Activated T-helper 17 cell treated with anti-CD3 and anti-CD28 coated beads, Interleukin-2, amount 50 U/mL, for 72 hours (primary cell): ENCODE data around the gene HIPK4. TPM values are rescaled to one million over a fixed set of nuclear protein-coding genes. Genes with fewer than 3 reads are reported as not detected.
A peak's percentile ranks its signal among the peaks of the same experiment; 100 is the strongest.

Experiments used
- ATAC-seq: fragments of 150-1000 bp; cut with Tn5 transposase; replicated peaks from 2 replicates; pipeline ENCODE4 v1.10.0; 2021; ENCODE audit warnings: mild to moderate bottlenecking, moderate library complexity
- H3K27ac Mint-ChIP-seq: one replicate; pipeline ENCODE4 v1.8.0; 2022; ENCODE audit warnings: mixed read lengths
- H3K27me3 Mint-ChIP-seq: one replicate; pipeline ENCODE4 v1.8.0; 2022; ENCODE audit warnings: mixed read lengths
- H3K36me3 Mint-ChIP-seq: one replicate; pipeline ENCODE4 v1.8.0; 2022; ENCODE audit warnings: low read depth, mild to moderate bottlenecking, mixed read lengths
- H3K4me1 Mint-ChIP-seq: one replicate; pipeline ENCODE4 v1.8.0; 2022; ENCODE audit warnings: mixed read lengths
- H3K4me3 Mint-ChIP-seq: one replicate; pipeline ENCODE4 v1.8.0; 2022; ENCODE audit warnings: mild to moderate bottlenecking, mixed read lengths
- H3K9me3 Mint-ChIP-seq: one replicate; pipeline ENCODE4 v1.8.0; 2022; ENCODE audit warnings: mixed read lengths
- total RNA-seq, 2 donors: library from RNA; stranded (reverse); gene quantifications; one replicate each; pipeline ENCODE4 v1.2.3, GENCODE V29; 2022

Gene HIPK4
- total RNA-seq, 2 donors from 2014 or later: not detected

GRCh38 chr19:40420766-40421765, 31.1 kb upstream of the HIPK4 start:
- H3K36me3 Mint-ChIP-seq: peaks cover 48% of the 10 kb centered on the region
- H3K4me3 Mint-ChIP-seq: peak overlapping the region; percentile 98
- H3K27ac Mint-ChIP-seq: peak overlapping the region; percentile 77
- H3K27me3 Mint-ChIP-seq: no peaks in the 10 kb centered on the region
- H3K4me1 Mint-ChIP-seq: peaks cover 14% of the 10 kb centered on the region
- peak; percentile 60 for ATAC-seq
- no peaks in the 10 kb centered on the region for H3K9me3 Mint-ChIP-seq

- H3K27ac Mint-ChIP-seq: no peak overlapping the region
- H3K36me3 Mint-ChIP-seq: peaks cover 42% of the 10 kb centered on the region
- H3K9me3 Mint-ChIP-seq: no peaks in the 10 kb centered on the region
- no peaks in the 10 kb centered on the region for H3K27me3 Mint-ChIP-seq
- peaks cover 14% of the 10 kb centered on the region for H3K4me1 Mint-ChIP-seq
- H3K4me3 Mint-ChIP-seq: peak overlapping the region; percentile 98
- ATAC-seq: no peak
Measured at GRCh38 chr19:40420451-40420765, 30.4 kb upstream of the HIPK4 start.

- Mint-ChIP-seq H3K27ac (no peak overlapping the region), H3K36me3 (peaks cover 37% of the 10 kb centered on the region)
- no peak for ATAC-seq
Measured at GRCh38 chr19:40419780-40420179, 29.8 kb upstream of the HIPK4 start.

GRCh38 chr19:40419066-40419612, 29.2 kb upstream of the HIPK4 start:
- ATAC-seq: no peak

More at GRCh38 chr19:40419780-40420179, 29.8 kb upstream of the HIPK4 start:
- no peaks in the 10 kb centered on the region for H3K9me3 Mint-ChIP-seq
- no peaks in the 10 kb centered on the region for H3K27me3 Mint-ChIP-seq
- peaks cover 14% of the 10 kb centered on the region for H3K4me1 Mint-ChIP-seq
- peak overlapping the region; percentile 98 for H3K4me3 Mint-ChIP-seq

GRCh38 chr19:40418040-40418439, 28.1 kb upstream of the HIPK4 start:
- Mint-ChIP-seq H3K27ac (peak overlapping the region; percentile 95), H3K4me1 (peaks cover 11% of the 10 kb centered on the region), H3K36me3 (peaks cover 20% of the 10 kb centered on the region), H3K4me3 (no peak overlapping the region), H3K9me3 (no peaks in the 10 kb centered on the region), H3K27me3 (no peaks in the 10 kb centered on the region)
- ATAC-seq: no peak

More at GRCh38 chr19:40419066-40419612, 29.2 kb upstream of the HIPK4 start:
- Mint-ChIP-seq H3K27me3 (no peaks in the 10 kb centered on the region), H3K4me1 (peaks cover 13% of the 10 kb centered on the region), H3K36me3 (peaks cover 31% of the 10 kb centered on the region), H3K9me3 (no peaks in the 10 kb centered on the region), H3K4me3 (peak overlapping the region; percentile 98), H3K27ac (peak overlapping the region; percentile 56)

GRCh38 chr19:40417643-40417981, 27.6 kb upstream of the HIPK4 start:
- Mint-ChIP-seq H3K27ac (peak overlapping the region; percentile 95), H3K36me3 (peaks cover 16% of the 10 kb centered on the region), H3K9me3 (no peaks in the 10 kb centered on the region), H3K4me3 (no peak overlapping the region), H3K4me1 (peaks cover 11% of the 10 kb centered on the region), H3K27me3 (no peaks in the 10 kb centered on the region)
- ATAC-seq: no peak

- Mint-ChIP-seq H3K27ac (peak overlapping the region; percentile 95), H3K4me3 (peak overlapping the region; percentile 55), H3K36me3 (peaks cover 10% of the 10 kb centered on the region), H3K27me3 (no peaks in the 10 kb centered on the region), H3K9me3 (no peaks in the 10 kb centered on the region), H3K4me1 (peaks cover 11% of the 10 kb centered on the region)
- ATAC-seq: peak; percentile 11
Measured at GRCh38 chr19:40416918-40417642, 27.1 kb upstream of the HIPK4 start.

- H3K27ac Mint-ChIP-seq: no peak overlapping the region
- H3K27me3 Mint-ChIP-seq: no peaks in the 10 kb centered on the region
- H3K4me1 Mint-ChIP-seq: peaks cover 11% of the 10 kb centered on the region
- H3K9me3 Mint-ChIP-seq: no peaks in the 10 kb centered on the region
- no peaks in the 10 kb centered on the region for H3K36me3 Mint-ChIP-seq
- ATAC-seq: no peak
- no peak overlapping the region for H3K4me3 Mint-ChIP-seq
Measured at GRCh38 chr19:40415768-40416167, 25.8 kb upstream of the HIPK4 start.

GRCh38 chr19:40414542-40415535, 24.9 kb upstream of the HIPK4 start:
- Mint-ChIP-seq H3K27ac (peak overlapping the region; percentile 25), H3K4me1 (peaks cover 10% of the 10 kb centered on the region), H3K36me3 (no peaks in the 10 kb centered on the region), H3K27me3 (no peaks in the 10 kb centered on the region), H3K9me3 (no peaks in the 10 kb centered on the region), H3K4me3 (no peak overlapping the region)
- no peak for ATAC-seq

GRCh38 chr19:40413291-40413845, 23.4 kb upstream of the HIPK4 start, which contains the start of gene PRX:
TSS of gene PRX (minus strand) at chr19:40413378. CDS start at chr19:40407932, 5,446 bp downstream.
- Mint-ChIP-seq H3K4me3 (no peak within 1 kb of the TSS), H3K27ac (no peak within 1 kb of the TSS), H3K36me3 (no peaks in the 10 kb centered on the region), H3K9me3 (no peaks in the 10 kb centered on the region), H3K4me1 (peaks cover 6% of the 10 kb centered on the region), H3K27me3 (no peaks in the 10 kb centered on the region)
- no peak for ATAC-seq

- Mint-ChIP-seq H3K36me3 (no peaks in the 10 kb centered on the region), H3K4me3 (no peak overlapping the region), H3K4me1 (peaks cover 6% of the 10 kb centered on the region), H3K27me3 (no peaks in the 10 kb centered on the region), H3K9me3 (no peaks in the 10 kb centered on the region), H3K27ac (no peak overlapping the region)
- no peak for ATAC-seq
Measured at GRCh38 chr19:40412866-40413265, 22.9 kb upstream of the HIPK4 start.

GRCh38 chr19:40411958-40412499, 22.0 kb upstream of the HIPK4 start:
- H3K9me3 Mint-ChIP-seq: no peaks in the 10 kb centered on the region
- no peaks in the 10 kb centered on the region for H3K27me3 Mint-ChIP-seq
- no peak overlapping the region for H3K4me3 Mint-ChIP-seq
- no peak for ATAC-seq
- H3K36me3 Mint-ChIP-seq: no peaks in the 10 kb centered on the region
- no peak overlapping the region for H3K27ac Mint-ChIP-seq
- peaks cover 4% of the 10 kb centered on the region for H3K4me1 Mint-ChIP-seq

- ATAC-seq: no peak
- no peaks in the 10 kb centered on the region for H3K4me1 Mint-ChIP-seq
- no peak overlapping the region for H3K4me3 Mint-ChIP-seq
- H3K27me3 Mint-ChIP-seq: no peaks in the 10 kb centered on the region
- H3K9me3 Mint-ChIP-seq: no peaks in the 10 kb centered on the region
- no peak overlapping the region for H3K27ac Mint-ChIP-seq
- H3K36me3 Mint-ChIP-seq: no peaks in the 10 kb centered on the region
Measured at GRCh38 chr19:40411125-40411842, 21.3 kb upstream of the HIPK4 start.
